GM03348 (cell line): Measurements from ENCODE around the gene CTPS1.

ENCODE experiments used
- DNase-seq: peaks from one replicate; pipeline ENCODE4 v3.0.0; 2012; ENCODE audit warnings: low spot score

CTPS1 gene

DNA sequence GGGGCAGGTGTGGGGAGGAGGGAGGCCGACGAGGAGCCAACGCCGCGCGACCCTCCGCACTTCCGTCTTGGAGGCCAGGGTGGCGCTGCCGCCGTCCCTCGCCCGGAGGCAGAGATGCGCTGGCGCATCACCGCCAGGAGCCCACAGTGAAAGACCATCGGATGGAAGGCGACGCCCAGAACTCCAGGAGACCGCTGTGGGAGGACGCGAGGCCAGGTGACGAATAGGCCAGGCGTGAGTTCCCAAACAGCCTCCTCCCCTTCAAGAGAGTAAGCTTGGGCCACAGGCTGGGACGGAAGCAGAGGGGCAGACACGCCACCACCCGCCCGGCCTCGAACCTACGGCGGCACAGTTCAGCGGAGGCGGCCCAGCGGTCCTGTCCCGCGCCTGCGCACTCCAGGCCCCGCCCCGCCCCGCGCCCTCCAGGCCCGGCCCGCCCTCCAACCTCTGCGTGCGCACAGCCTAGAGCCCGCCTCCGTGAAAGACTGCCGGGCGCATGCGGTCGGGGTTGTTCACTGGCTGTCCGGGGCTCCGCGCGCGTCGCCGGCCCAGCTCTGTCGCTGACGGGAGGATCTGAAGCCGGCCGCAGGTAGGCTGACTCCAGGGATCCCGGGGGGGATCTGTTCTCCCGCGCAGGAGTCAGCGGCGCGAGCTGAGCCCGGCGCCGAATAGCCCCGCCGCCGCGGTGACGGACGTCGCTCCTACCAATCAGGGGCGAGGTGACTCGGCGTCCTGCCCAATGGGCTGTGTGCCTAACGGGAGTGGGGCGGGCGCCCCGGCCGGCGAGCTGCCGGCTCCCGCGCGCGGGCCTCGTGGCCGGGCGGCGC, at the start of gene CTPS1:
Gene CTPS1, plus strand, starts transcription at position 456 of the 827 bp plus-strand sequence. CDS start 3,595 bp downstream, outside the sequence.
- DNase-seq, result peak; percentile 99

GRCh38 chr1:40930174-40930964, 49.1 kb upstream of the CTPS1 start:
- DNase-seq, result no peak

- DNase-seq, result no peak
Measured at GRCh38 chr1:40931601-40932000, 47.9 kb upstream of the CTPS1 start.

GRCh38 chr1:40932006-40932405, 47.5 kb upstream of the CTPS1 start:
- no peak for DNase-seq

- DNase-seq, result no peak
Measured at GRCh38 chr1:40936931-40937339, 42.6 kb upstream of the CTPS1 start.

DNA sequence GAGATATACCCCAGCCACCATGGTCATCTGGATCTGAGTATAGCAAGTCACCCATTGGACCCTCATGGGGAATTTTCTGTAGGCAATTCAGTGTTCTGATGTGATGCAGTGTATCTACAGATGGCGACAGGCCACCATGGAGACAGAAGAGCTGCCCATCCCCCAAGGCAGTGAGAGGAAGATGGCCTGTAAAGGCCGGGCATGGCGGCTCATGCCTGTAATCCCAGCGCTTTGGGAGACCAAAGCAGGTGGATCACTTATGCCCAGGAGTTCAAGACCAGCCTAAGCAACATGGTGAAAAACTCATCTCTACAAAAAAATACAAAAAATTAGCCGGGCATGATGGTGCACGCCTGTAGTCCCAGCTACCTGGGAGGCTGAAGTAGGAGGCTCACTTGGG, 41.1 kb upstream of the CTPS1 start:
- DNase-seq, result no peak

- DNase-seq, result peak; percentile 80
Measured at GRCh38 chr1:40939320-40940059, 40.0 kb upstream of the CTPS1 start.

- DNase-seq, result no peak
Measured at GRCh38 chr1:40944326-40944725, 35.2 kb upstream of the CTPS1 start.

DNA sequence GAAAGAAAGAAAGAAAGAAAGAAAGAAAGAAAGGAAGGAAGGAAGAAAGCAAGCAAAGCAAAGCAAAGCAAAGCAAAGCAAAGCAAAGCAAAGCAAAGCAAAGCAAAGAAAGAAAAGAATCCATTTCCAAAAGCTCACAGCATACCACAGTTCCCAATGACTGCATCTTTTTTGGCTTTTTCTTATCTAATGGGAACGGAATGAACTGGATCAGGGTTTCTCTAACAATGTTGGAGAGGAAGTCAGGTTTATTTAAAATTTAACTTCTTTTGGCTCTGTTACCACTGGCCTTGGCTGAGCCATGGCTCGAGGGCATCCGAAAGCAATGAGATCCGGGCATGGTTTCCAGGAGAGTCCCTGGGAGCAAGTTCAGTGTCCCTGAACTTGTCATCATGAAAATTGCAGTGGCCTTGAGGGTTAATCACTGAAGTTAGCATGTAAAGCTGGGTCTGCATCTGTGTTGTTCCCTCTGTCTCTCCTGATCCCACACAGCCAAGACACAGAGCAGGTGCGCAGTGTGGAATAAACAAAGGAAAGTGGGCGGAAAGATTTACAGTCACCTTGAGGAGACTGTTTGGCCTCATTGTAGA, 34.6 kb upstream of the CTPS1 start:
- no peak for DNase-seq

- no peak for DNase-seq
Measured at GRCh38 chr1:40945491-40945973, 34.0 kb upstream of the CTPS1 start.

DNA sequence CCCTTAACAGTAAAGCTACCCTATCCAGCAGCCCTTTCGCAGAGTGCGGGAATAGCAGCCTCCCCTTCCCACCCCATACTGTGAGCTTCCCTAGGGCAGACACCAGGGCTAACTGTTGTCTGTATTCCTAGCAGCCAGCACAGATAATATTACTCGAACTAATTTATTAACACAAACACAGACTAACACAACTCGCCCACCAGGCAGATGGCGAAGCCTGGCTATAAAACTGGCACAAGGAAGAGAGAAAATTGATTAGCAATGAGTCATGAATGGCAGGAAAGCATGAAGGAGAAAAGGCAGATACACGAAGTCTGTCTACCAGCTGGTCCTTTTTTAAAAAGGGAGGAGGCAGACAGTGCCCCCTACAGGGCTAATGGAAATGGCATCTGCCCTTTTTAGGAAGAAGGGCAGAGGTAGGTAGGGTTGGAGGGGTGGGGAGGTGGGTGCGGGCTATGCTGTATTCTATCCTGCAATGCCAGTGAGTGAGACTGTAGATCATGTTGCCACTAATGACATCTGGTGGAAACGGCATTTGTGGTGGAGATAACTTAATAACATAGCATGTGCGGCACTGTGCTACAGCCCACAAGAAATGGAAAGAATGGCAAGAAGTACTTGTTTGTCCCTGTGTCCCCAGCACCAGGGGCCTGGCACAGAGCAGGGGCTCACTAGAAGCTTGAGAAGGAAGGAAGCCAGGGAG, 30.6 kb upstream of the CTPS1 start:
- peak; percentile 84 for DNase-seq

DNA sequence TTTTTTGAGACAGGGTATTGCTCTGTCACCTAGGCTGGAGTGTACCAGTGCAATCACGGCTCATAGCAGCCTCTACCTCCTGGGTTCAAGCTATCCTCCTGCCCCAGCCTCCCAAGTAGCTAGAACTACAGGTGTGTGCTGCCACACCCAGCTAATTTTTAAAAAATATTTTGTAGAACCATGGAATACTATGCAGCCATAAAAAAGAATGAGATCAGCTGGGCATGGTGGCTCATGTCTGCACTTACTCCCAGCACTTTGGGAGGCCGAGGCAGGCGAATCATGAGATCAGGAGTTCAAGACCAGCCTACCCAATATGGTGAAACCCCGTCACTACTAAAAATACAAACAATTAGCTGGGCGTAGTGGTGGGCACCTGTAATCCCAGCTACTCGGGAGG, 29.9 kb upstream of the CTPS1 start:
- DNase-seq, result no peak

GRCh38 chr1:40951943-40952743, 27.4 kb upstream of the CTPS1 start:
- DNase-seq, result peak; percentile 83

GRCh38 chr1:40952744-40953315, 26.7 kb upstream of the CTPS1 start:
- no peak for DNase-seq

DNA sequence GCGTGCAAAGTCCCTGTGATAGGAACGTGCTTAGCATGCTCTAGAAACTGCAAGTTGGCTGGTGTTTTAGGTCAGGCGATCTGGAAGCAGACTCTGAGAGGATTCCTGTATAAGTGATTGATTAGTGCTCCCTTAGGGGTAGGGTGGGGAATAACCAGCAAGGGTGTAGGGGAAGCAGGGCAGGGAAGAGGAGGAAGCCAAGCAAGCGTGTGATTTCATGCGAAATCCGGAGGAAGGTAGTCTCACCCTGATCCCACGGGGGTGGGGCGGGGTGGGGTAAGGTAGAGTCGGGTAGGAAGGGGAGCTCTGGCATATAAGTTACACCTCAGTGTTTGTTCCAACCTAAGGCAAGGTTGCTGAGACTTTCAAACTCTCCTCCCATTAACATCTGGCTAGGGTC, 24.9 kb upstream of the CTPS1 start:
- DNase-seq, result no peak

DNA sequence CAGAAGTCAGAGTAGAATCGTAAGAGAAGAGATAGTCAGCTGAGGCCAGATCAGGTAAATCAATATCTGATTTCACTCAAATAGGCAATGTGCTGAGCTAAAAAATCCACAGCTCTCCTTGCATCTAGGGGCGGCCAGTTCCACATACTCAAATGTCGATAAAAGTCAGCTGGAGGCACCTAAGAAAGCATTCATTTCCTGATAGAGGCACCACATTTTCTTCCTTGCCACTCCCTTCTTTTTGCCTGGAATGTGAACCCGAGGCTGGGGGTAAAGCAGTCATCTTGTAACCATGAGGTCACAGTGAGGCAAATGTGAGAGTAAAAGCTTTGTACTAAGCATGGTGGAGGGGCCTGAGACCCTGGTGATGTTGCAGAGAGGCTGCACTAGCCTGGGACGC, 24.2 kb upstream of the CTPS1 start:
- DNase-seq, result no peak

DNA sequence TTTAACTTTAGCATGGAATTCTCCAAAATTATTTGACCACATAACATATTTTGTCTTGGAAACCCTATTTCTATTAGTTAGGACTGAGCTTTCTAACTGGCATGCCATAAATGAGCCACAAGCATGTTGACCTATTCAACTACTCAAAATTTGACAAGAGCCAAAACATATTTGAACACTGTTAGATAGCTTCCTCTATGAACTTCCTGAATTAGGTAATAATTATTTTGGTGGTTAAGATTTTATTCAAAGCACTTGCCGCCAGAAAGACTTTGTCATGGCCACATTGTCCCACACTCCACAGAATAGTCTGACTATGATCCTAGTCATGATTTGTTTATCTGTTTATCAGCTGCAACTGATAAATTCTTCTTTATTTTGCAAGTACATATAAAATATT, 23.1 kb upstream of the CTPS1 start:
- no peak for DNase-seq

DNA sequence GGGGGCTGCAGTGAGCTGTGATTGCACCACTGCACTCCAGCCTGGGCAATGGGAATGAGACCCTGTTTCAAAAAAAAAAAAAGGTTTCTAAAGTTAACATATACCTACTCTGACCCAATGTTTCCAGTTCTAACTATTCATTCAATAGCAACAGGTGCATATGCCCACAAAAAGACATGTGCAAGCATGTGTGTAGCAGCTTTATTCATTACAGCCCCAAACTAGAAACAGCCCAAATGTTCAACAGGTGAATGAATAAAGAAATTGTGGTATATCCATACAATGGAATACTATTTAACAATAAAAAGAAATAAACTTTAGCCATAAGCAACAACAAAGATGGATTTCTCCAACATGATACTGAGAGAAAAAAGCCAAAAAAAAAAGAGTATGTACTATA, 21.3 kb upstream of the CTPS1 start:
- DNase-seq, result no peak

DNA sequence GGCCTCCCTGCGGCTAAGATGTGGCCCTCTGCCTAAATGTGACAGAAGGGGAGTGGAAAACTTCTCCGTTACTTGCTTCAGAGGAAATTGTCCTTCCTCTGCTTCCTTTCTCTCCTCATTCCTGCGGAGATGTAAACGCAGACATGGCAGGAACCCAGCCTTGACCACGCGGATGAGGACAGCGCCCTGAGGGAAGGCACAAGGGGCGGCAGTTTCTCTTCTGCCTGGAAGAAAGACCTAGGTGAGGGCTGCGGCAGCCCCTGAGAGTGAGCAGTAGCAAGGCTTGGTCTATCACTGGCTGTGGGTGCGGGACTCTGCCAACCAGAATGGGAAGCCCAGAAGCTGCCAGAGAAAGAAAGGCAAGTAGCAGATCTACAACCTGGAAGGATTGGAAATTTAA, 14.0 kb upstream of the CTPS1 start:
- DNase-seq, result no peak

GRCh38 chr1:40966417-40966816, 13.1 kb upstream of the CTPS1 start:
- DNase-seq, result no peak
